HG03442 (cell line): ENCODE data around the gene ASAH2.
"Not testable (repeated sequence)": the region's sequence is repeated elsewhere in the genome, so short reads cannot be mapped to it uniquely, and the experiment has no call there.

ENCODE experiments used
- ATAC-seq: cut with Tn5 transposase; IDR thresholded peaks from one replicate; pipeline ENCODE4 v1.9.1; 2021; ENCODE audit warnings: mild to moderate bottlenecking, moderate library complexity; ENCODE audit not compliant: unreplicated experiment

ASAH2 gene

DNA sequence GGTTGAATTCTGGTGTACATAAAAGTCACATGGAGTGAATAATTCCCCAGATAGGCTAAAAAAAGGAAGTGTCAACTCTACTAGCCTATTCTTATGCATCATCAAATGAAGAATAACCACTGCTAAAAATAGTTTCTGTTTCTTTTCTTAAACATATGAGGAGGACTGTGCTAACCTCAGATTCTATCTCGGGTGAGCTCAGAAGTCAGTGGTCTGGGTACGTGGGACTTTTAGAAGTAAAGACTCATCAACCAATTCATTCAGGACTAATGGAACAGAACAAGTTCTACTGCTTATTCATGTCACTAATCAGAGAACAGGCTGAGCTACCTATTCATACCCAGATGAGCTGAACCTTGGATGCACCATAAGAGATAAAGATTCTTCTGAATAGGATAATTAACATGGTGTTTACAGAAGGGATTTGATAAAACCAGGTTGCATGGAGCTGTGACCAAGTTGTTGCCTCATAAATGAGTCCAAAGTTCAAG lies 9.5 kb upstream of the ASAH2 start:
- peak; percentile 99 for ATAC-seq

GRCh38 chr10:50254479-50254878 lies 3.2 kb upstream of the ASAH2 start:
- no peak for ATAC-seq

- no peak for ATAC-seq
These were observed 1.0 kb downstream of the ASAH2 start for GRCh38 chr10:50250096-50250854.

DNA sequence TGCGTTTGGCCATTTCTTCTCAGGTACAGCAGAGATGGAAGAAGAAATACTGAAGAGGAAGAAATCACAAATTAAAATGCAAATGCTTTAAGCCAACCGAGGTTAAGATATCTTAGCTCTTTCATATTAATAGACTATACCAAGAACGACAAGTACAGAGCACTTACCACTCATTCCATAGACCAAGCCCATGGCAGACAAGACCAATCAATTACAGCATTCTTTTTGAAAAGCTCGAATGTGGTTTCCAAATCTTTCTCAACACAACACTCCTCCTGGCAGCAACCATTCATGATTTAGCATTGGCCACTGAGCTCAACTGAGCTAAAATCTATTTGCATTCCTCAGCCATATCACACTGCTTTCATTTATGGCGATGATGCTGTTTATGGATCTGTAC lies 2.7 kb downstream of the ASAH2 start:
- no peak for ATAC-seq

DNA sequence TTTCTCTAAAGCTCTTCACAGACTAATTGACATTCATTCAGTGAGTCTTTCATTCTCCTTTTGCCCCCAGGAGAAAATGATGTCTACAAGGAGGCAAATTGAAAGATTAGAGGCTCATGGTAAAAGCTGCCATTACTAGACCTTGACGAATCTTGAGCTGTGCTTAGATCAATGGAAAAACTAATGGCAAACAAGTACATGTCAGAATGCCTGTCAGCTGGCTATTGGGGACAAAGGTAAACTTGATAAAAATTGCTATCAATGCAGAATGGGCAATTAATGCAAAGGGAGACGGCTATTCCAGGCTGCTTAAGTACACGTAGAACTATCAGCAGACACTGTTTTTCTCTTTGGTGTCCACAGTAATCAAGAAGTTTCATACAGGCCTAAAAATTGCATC lies 3.3 kb downstream of the ASAH2 start:
- no peak for ATAC-seq

- ATAC-seq: no peak
These were observed 7.1 kb downstream of the ASAH2 start for GRCh38 chr10:50244201-50244600.

DNA sequence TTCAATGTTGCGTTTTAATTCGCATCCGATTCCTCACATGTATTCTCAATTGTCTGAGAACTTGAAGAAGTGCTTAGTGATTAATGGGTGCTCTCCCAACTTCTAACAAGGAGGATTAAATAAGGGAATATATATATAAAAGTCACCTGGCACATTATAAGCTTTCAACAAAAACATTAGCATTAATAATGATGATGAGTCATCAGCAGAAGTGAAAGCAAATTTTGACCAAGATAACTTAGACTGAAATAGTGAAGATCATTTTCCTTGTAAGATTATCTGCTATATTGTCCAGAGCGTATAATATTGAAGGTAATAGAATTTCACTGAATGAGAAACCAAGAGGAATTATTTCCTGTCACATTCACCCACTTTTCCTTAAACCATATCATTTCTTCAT lies 8.5 kb downstream of the ASAH2 start:
- ATAC-seq: no peak

DNA sequence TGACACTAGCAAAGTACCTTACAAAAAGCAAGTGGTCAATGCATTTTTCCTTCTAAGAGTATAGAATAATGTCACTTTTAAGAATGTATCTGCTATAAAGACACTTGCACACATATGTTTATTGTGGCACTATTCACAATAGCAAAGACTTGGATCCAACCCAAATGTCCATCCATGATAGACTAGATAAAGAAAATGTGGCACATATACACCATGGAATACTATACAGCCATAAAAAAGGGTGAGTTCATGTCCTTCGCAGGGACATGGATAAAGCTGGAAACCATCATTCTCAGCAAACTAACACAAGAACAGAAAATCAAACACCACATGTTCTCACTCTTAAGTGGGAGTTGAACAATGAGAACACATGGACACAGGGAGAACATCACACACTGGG lies 9.8 kb downstream of the ASAH2 start:
- not testable (repeated sequence) for ATAC-seq

GRCh38 chr10:50234486-50234885 lies 16.8 kb downstream of the ASAH2 start:
- ATAC-seq: no peak

DNA sequence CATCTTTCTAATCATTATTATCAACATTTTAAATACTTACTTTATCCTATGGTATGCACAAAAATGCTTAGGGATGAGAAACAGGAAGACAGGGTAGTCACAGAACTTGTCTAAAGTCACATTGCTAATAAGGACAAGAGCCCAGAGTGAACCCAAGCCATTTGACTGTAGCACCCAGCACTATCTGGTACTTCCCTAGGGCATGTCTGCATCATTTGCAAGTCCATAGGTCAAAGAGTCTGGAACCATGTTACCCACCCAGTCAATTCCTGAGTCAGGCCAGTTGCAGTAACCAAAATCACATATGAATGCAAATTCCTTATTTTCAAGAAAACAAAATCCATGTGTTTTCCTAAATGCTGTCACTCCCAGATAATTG lies 19.1 kb downstream of the ASAH2 start:
- no peak for ATAC-seq

- ATAC-seq: no peak
These were observed 19.6 kb downstream of the ASAH2 start for GRCh38 chr10:50231515-50232260.

DNA sequence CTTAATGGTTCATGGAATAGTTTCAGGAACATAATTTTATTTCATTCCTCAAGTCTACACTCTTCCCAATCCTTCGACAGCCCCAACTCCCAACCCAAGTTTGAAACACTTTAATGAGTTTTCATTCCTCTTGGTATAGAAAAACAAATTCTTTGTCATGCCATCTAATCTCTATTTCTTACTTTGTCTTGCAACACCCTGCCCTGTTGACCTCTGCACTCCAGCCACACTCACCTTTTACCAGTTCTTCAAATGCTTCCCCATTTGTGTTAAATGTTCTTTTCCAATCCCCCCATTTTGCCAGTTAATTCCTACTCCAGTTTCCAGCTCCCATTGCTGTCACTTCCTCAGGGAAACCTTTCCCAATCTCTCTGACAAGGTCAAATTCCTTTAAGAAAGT lies 21.9 kb downstream of the ASAH2 start:
- no peak for ATAC-seq

DNA sequence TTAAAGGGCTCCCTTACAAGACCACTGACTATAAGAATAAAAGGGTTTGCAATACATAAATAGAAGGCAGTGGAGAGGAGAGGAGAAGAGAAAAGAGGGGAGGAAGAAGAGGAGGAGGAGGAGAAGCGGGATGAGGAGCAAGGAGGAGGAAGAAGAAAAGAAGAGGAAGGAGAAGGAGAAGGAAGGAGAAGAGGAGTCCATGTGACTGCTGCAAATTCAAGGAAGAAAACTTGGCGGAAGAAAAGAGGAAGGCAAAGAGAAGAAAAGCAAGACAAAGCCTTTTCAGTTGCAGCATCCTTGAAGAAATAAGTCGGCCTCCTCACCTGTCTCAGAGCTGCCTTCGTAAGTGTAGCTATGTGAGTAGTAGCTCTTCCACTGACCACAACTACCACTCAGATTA lies 22.6 kb downstream of the ASAH2 start:
- ATAC-seq: no peak

DNA sequence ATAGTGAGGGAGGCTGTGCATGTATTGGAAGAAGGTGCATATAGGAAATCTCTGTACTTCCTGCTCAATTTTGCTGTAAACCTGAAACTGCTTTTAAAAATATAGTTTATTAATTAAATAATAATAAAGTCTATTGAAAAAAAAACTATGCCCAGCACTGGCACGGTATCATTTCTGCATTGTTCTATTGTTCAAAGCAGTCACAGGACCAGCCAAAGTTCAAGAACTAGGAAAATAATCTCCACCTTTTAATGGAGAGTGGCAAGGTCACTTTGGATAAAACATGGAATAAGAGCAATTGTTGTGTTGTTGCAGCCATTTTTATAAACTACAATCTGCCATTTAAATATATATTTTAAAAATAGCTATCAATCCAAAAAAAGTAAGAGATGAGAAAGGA lies 24.7 kb downstream of the ASAH2 start:
- ATAC-seq: no peak

- peak; percentile 92 for ATAC-seq
These were observed 26.9 kb downstream of the ASAH2 start for GRCh38 chr10:50224330-50224952.

- no peak for ATAC-seq
These were observed 29.1 kb downstream of the ASAH2 start for GRCh38 chr10:50222199-50222598.

GRCh38 chr10:50221470-50221869 lies 29.8 kb downstream of the ASAH2 start:
- ATAC-seq: no peak

DNA sequence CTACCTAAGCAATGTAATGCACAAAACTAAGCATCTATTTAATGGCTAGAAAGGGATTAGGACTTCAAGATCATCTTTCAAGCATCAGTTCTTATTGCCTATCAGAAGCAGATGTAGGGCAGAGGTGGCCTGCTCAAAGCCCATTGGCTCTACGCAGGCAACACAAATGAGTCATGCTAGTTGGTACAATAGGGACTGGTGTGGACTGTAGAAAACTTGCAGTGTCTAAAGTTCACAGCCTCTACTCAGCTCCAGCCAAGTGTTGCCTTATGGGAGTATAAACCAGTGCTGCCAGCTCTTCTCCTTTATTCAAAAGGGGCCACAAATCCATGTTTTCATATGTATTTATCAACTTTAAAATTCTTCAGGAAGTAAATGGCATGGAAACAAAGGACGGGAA lies 31.7 kb downstream of the ASAH2 start:
- no peak for ATAC-seq

- no peak for ATAC-seq
These were observed 32.1 kb downstream of the ASAH2 start for GRCh38 chr10:50219200-50219599.

- no peak for ATAC-seq
These were observed 34.4 kb downstream of the ASAH2 start for GRCh38 chr10:50216894-50217293.

DNA sequence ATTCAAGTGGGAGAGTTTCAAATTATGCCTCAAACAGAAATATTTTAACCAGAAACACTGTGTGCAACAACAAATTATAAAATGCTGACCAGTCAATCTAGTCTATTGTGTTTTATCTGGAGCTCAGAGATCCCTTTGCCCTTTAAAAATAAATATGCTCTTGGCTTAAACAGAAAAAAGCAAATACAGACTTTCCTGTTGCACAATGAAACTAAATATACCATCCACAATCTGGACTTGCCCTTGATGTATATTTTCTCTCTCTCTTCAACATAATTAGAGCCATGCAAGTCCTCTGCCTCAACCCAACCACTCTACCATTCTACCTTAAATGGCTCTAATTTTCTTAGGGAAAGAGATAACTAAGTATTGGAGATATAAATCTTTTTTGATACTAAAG lies 34.9 kb downstream of the ASAH2 start:
- ATAC-seq: no peak

DNA sequence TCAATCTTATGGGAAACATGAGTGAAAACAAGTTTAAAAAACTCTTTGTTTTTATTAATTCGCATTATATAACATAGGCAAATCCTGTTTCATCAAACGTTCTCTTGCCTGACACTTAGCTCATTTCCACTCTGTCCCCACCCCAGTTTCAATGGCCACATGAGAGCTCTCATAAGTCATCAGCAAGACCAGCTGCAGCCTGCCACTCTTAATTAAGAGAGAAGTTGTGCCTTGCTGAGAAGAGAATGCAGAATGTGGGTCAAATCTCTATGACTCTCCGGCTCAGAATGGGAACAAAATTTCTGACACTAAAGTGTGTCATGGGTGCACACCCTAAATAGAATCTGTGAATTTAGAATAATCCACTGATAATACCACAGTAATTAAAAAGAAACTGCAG lies 39.6 kb downstream of the ASAH2 start:
- ATAC-seq: no peak
